ENCODE results near the gene RAN.
"Not testable (repeated sequence)": the region's sequence is repeated elsewhere in the genome, so short reads cannot be mapped to it uniquely, and the experiment has no call there.

Gene RAN

GRCh38 chr12:130849561-130850417 is 22.1 kb upstream of the RAN start:
- no peak for DNase-seq

- no peak for DNase-seq
These were observed 21.3 kb upstream of the RAN start for GRCh38 chr12:130850418-130851021.

GRCh38 chr12:130856088-130856487 is 15.8 kb upstream of the RAN start:
- no peak for DNase-seq

GRCh38 chr12:130858084-130858483 is 13.8 kb upstream of the RAN start:
- no peak for DNase-seq

GRCh38 chr12:130859161-130859560 is 12.7 kb upstream of the RAN start:
- no peak for DNase-seq

GRCh38 chr12:130860311-130860710 is 11.6 kb upstream of the RAN start:
- DNase-seq: no peak

GRCh38 chr12:130862161-130862560 is 9.7 kb upstream of the RAN start:
- no peak for DNase-seq

- not testable (repeated sequence) for DNase-seq
These were observed 9.1 kb upstream of the RAN start for GRCh38 chr12:130862771-130863170.

- no peak for DNase-seq
These were observed 8.6 kb upstream of the RAN start for GRCh38 chr12:130863298-130863697.

GRCh38 chr12:130868412-130868811 is 3.5 kb upstream of the RAN start:
- DNase-seq: no peak

GRCh38 chr12:130870442-130871285 is 1.2 kb upstream of the RAN start:
- peak; percentile 63 for DNase-seq

GRCh38 chr12:130872179-130873096 is 572 bp downstream of the RAN start:
- DNase-seq: no peak

GRCh38 chr12:130873106-130873795 is 1.4 kb downstream of the RAN start:
- DNase-seq: no peak

- DNase-seq: no peak
These were observed 2.0 kb downstream of the RAN start for GRCh38 chr12:130873825-130874224.

GRCh38 chr12:130874696-130875095 is 2.8 kb downstream of the RAN start:
- DNase-seq: no peak

- no peak for DNase-seq
These were observed 3.3 kb downstream of the RAN start for GRCh38 chr12:130875193-130875592.

GRCh38 chr12:130875708-130876107 is 3.8 kb downstream of the RAN start:
- not testable (repeated sequence) for DNase-seq

GRCh38 chr12:130876297-130876696 is 4.4 kb downstream of the RAN start:
- no peak for DNase-seq

GRCh38 chr12:130876758-130877157 is 4.9 kb downstream of the RAN start:
- no peak for DNase-seq

- DNase-seq: no peak
These were observed 5.5 kb downstream of the RAN start for GRCh38 chr12:130877333-130877732.
